Right hindlimb (tissue), 1 donor: ENCODE results near the gene FAM20C.
"Not testable (repeated sequence)": the region's sequence is repeated elsewhere in the genome, so short reads cannot be mapped to it uniquely, and the experiment has no call there.

ENCODE experiments used
- DNase-seq: peaks from one replicate; pipeline ENCODE4 v3.0.0-alpha.2; 2018

FAM20C gene

DNA sequence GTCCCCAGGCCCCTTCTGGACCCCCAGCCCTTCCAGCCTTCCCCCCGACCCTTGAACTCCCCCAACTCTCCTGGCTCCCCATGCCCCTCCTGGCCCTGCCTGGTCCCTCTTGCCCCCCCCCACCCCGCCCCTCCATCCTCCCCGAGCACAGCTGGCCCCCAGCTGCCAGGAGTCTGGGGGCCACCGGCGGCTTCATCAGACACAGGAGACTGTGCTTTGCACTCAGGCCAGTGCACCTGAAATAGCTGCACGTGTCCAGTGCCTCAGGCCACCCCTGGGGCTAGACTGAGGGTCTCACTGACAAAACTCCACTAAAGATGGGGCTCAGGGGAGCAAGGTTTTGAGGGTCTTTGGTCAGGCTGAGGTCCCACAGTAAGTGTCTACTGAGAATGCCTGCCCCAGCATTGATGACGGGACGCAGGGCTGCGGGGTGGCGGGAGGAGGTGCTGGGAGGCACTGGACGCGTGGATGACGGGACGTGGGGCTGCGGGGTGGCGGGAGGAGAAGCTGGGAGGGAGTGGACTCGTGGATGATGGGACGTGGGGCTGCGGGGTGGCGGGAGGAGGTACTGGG, 104.1 kb downstream of the FAM20C start:
- DNase-seq, result no peak

- not testable (repeated sequence) for DNase-seq
These were observed 104.8 kb downstream of the FAM20C start for GRCh38 chr7:297141-297540.

GRCh38 chr7:297611-298374, 105.4 kb downstream of the FAM20C start:
- no peak for DNase-seq

DNA sequence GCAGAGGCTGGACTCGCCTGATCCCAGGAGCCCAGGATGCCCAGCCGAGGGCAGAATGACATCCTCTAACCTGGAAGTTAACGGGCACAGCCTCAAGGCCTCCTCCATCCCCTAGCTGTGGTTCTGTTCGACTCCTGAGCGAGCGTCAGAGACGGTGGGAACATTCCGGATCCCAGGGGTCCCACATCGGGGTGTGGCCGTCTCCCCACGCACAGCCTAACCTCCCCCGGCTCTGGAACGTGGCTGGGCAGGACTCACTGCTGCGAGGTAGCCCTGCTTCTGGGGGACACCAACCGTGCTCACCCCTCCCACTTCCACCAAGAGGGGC, 106.0 kb downstream of the FAM20C start:
- DNase-seq, result no peak

GRCh38 chr7:298743-299142, 106.4 kb downstream of the FAM20C start:
- no peak for DNase-seq

DNA sequence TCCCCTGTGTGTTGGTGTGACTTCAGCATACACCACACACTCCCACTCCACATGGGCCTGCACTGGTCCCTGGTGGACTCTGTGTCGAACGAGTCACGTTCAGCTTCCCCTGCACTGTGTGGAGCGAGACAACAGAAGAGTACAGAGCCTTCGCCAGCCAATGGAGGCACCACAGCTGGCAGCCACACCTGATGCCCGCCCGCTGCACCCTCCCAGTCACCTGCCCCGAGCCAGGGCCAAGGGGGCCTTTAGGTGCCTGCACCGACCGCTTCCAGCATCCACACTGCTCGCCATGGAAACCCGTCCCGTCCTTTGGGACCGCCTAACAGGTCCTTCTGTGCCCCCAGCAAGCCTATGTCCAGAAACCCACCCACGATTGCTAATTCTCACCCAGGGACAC, 106.8 kb downstream of the FAM20C start:
- no peak for DNase-seq

DNA sequence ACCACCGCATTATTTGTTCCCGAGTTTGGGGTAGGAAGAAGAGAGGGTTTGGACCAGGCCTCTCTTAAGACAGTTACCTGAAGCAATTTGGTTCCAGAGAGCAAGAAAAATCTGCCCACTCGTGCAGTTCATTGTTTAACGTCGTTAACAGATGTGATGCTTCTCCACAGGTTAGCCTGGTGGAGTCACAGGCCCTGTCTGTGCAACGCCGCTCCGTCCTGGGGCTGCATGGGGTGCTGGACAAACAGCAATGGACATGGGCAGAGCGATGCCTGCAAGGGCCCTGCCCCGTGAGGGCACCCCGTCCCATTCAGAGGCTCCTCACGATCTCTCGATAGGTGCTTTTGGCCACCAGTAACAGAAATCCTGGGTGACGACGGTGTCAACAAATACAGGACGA, 107.3 kb downstream of the FAM20C start:
- DNase-seq, result no peak

GRCh38 chr7:300048-300447, 107.7 kb downstream of the FAM20C start:
- no peak for DNase-seq

- no peak for DNase-seq
These were observed 108.3 kb downstream of the FAM20C start for GRCh38 chr7:300546-301290.

GRCh38 chr7:301291-302053, 109.1 kb downstream of the FAM20C start:
- DNase-seq, result no peak

- no peak for DNase-seq
These were observed 110.0 kb downstream of the FAM20C start for GRCh38 chr7:302054-302992.

DNA sequence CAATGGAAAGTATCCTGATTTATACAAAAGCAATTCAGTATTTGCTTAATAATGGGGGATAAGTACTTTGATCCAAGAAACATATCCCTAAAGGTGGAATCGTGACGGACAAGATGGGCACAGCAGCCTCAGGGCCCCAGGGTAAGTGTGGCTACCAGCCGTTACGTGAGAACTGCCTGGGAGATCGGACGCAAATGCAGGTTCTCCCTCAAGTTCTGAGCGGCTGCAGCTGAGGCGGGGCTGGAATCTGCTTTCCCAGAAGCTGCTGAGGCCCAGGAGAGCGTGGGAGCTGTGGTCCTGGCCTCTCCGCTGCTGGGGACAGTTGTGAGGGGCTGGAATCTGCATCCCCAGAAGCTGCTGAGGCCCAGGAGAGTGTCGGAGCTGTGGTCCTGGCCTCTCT, 111.1 kb downstream of the FAM20C start:
- DNase-seq, result no peak

DNA sequence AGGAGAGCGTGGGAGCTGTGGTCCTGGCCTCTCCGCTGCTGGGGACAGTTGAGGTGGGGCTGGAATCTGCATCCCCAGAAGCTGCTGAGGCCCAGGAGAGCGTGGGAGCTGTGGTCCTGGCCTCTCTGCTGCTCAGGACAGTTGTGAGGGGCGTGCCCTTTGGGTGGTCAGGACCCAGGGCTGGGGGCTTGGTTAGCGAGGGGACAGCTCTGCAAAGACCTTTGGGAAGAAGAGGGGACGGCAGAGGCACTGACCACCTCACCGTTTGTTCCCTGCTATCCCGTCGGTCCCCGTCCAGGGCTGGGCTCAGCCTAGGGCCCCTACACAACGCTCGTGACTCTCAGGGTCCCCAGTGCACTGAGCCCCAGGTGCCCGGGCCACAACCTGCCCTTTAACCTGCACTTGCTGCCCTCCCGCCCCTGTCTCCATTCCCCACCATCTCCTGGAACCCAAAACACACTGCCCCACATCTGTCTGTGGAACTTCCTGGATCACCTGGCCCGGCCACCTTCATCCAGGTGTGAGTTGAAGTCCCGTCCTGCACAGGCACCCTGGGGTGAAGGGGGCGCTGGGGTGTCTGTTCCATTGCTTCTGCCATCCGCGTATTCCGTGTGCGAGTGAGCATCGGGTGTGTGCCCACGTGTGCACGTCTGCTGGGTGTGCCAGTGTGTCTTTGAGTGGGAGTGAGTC, 111.7 kb downstream of the FAM20C start:
- peak; percentile 15 for DNase-seq

DNA sequence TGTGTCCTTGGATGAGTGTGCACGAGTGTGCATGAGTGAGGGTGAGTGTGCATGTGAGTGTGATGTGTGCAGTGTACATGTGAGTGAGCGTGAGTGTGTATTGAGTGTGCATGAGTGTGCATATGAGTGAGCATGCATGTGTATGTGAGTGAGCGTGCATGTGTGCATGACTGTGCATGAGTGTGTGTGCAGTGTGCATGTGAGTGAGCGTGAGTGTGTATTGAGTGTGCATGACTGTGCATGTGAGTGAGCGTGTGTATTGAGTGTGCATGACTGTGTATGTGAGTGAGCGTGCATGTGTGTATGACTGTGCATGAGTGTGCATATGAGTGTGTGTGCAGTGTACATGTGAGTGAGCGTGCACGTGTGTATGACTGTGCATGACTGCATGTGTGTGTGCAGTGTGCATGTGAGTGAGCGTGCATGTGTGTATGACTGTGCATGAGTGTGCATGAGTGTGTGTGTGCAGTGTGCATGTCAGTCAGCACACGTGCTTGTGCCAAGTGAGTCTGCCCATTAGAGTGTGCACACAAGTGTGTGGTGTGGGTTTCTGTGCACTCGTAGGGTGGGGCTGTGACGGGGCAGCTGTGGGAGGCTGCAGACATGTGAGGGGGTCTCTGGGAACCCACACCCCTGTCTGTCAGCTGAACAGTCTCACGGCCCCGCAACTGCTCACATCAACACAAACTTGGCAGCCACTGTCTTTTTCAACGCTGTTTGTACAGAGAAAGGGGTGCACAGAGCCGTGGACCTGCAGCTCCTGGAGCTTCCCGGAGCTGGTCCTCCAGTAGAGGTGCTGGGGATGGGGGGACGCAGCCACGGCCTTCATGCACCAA, 112.4 kb downstream of the FAM20C start:
- DNase-seq, result peak; percentile 9

DNA sequence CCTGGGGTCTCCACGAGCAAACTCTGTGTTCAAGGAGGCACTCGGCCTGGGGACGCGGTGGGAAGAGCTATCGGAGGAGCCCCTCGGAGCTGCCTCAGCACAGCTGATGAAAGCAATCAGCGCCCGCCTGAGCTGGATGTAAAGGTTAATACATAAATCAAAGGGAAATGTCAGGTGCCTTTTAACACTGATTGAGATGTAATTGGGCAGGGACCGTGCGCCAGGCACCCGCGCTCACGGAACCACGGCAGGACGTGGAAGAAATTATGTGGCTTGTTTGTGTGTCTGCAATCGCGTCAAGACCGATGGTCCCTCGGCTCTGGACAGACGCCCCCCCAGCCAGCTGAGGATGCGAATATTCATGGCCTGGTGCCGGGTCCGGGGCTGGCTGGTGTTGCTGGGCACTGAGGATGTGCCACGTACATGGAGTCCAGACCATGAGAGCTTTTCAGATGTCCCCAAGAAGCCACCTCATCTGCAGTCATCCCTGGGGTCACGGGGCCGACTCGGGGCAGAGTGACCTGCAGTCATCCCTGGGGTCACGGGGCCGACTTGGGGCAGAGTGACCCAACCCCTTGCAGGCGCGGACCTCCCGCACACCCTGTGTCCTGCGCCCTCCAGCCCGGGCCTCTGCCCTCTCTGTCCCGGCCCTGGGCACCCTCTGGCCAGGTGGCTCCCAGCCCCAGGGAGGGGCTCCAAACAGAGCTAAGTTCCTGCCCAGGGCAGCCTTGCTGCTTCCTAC, 113.2 kb downstream of the FAM20C start:
- DNase-seq, result peak; percentile 7

GRCh38 chr7:307970-308369, 115.6 kb downstream of the FAM20C start:
- DNase-seq, result no peak

GRCh38 chr7:309586-310228, 117.3 kb downstream of the FAM20C start:
- peak; percentile 2 for DNase-seq
